Choroid plexus epithelial cell (primary cell): ENCODE measurements around the gene CNN1.
A peak's percentile ranks its signal among the peaks of the same experiment; 100 is the strongest.

Source experiments
- DNase-seq: peaks from one replicate; pipeline ENCODE4 v3.0.0-alpha.2; 2010; ENCODE audit warnings: low read depth
- H3K4me3 ChIP-seq: 2 replicates; pipeline ENCODE4 v1.5.1; 2011; ENCODE audit warnings: low read depth, mild to moderate bottlenecking, control low read depth, low read length, moderate library complexity
- TF ChIP-seq, protein P1 (sequence below): conservative IDR thresholded peaks from 2 replicates; pipeline ENCODE4 v1.5.1; 2011; ENCODE audit warnings: low read depth, mild to moderate bottlenecking, control low read depth, inconsistent platforms, low read length, moderate library complexity

Gene CNN1

DNA sequence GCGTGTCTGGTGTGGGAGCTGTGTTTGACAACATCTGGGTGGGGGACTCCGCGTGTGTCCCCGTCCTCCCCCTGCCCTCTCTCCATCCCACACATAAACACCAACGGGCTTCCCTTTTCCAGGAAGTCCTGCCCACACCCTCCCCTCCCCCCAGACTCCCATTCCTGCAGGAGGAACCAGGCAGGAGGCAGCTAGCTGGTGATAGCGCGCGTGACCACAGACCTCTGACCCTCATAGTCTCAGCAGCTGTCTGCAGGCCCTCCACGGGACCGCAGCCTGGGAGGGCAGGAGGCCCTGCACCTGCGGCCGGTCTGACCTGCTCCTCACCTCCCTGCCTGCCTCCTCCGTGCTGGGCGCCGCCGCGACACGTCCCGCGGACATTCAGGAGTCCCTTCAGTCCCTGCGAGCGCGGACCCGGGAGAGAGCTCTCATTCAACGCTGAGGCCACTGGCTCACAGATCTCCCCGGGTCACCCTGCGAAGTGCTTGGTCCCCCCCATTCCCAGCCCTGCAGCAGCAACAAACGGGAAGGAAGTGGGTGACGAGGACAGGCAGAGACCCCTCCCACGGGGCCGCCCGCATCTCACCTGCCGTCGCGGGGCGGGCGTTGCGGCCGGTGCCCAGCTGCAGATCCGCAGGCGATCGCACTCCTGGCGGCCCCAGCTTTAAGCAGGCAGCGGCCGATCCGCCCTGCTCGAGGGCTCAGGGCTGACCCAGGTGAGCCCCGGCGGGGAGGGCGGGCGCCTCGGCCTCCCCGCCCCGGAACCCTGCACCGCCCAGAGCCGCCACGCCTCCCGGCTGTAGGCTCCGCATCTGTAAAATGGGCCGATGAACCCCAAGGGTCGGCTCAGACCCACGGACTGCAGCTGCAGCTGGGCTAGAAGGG lies 39.8 kb downstream of the CNN1 start:
- peak; percentile 17 for DNase-seq
- H3K4me3 ChIP-seq: peak overlapping the region; percentile 20
- TF ChIP-seq, protein P1, sequence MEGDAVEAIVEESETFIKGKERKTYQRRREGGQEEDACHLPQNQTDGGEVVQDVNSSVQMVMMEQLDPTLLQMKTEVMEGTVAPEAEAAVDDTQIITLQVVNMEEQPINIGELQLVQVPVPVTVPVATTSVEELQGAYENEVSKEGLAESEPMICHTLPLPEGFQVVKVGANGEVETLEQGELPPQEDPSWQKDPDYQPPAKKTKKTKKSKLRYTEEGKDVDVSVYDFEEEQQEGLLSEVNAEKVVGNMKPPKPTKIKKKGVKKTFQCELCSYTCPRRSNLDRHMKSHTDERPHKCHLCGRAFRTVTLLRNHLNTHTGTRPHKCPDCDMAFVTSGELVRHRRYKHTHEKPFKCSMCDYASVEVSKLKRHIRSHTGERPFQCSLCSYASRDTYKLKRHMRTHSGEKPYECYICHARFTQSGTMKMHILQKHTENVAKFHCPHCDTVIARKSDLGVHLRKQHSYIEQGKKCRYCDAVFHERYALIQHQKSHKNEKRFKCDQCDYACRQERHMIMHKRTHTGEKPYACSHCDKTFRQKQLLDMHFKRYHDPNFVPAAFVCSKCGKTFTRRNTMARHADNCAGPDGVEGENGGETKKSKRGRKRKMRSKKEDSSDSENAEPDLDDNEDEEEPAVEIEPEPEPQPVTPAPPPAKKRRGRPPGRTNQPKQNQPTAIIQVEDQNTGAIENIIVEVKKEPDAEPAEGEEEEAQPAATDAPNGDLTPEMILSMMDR: no peak

DNA sequence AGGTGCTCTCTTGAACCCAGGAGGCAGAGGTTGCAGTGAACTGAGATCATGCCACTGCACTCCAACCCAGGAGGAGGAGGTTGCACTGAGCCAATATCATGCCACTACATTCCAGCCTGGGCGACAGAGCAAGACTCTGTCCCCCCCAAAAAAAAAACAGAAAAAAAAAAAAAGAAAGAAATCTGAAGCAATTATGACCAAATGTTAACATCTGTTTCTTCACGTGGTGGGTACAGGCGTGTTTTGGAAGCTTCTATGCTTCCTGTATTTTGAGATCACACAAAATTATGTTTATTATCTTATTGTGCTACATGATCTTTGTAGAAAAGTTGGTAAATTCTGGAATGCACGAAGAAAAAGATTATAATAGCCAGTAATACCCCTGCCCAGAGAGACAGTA lies 41.5 kb downstream of the CNN1 start:
- DNase-seq: no peak
- H3K4me3 ChIP-seq: no peak overlapping the region
- TF ChIP-seq, protein P1: no peak

DNA sequence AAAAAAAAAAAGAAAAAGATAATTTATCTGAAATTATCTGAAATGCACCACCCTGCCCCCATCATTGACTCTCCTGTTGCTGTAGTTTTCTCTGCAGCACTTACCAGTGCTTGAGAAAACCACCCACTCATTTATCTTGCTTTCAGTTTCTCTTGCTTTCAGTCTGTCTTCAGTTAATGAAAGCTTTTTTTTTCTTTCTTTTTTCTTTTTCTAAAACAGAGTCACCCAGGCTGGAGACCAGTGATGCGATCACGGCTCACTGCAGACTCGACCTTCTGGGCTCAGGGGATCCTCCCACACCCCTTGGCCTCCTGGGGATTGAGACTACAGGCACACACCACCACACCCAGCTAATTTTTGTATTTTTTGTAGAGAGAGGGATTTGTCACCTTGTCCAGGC lies 43.1 kb downstream of the CNN1 start:
- no peak overlapping the region for H3K4me3 ChIP-seq
- DNase-seq: peak; percentile 68
- TF ChIP-seq, protein P1: no peak

DNA sequence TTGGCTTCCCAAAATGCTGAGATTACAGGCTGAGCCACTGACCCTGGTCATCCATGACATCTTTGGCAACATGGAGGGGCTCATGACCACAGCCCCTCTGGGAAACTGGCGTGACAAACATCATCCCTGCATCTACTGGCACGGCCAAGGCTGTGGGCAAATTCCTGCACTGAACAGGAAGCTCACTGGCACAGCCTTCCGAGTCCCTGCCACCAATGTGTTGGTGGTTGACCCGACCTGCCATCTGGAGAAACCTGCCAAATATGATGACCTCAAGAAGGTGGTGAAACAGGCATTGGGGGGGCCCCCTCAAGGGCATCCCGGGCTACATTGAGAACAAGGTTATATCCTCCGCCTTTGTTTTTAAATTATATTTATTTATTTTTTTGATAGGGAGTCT lies 47.7 kb downstream of the CNN1 start:
- TF ChIP-seq, protein P1: no peak
- DNase-seq: no peak
- H3K4me3 ChIP-seq: no peak overlapping the region

DNA sequence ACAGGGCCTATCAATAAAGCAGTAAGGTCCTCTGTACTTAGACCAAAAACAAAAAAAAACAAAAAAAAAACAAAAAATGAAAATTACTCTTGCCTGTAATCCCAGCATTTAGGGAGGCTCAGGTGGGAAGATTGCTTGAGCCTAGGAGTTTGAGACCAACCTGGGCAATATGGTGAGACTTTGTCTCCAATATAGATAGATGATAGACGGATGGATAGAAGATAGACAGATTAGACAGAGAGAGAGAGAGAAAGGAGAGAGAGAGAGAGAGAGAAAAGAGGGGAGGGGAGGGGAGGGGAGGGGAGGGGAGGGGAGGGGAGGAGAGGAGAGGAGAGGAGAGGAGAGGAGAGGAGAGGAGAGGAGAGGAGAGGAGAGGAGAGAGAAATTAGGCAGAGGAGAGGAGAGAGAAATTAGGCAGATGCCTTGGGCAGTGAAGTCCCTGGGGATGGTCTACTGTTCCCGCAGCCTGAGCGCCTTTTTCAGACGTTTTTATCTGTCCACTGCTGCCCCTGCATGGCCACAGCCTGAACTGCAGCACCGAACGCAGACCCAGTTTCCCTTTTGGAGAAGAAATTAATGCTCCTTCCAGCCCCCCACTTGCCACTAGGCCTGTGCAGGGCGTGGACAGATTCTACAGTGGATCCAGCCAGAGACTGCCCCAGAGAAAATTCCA lies 48.8 kb downstream of the CNN1 start:
- H3K4me3 ChIP-seq: no peak overlapping the region
- DNase-seq: peak; percentile 76
- TF ChIP-seq, protein P1: peak; percentile 89

DNA sequence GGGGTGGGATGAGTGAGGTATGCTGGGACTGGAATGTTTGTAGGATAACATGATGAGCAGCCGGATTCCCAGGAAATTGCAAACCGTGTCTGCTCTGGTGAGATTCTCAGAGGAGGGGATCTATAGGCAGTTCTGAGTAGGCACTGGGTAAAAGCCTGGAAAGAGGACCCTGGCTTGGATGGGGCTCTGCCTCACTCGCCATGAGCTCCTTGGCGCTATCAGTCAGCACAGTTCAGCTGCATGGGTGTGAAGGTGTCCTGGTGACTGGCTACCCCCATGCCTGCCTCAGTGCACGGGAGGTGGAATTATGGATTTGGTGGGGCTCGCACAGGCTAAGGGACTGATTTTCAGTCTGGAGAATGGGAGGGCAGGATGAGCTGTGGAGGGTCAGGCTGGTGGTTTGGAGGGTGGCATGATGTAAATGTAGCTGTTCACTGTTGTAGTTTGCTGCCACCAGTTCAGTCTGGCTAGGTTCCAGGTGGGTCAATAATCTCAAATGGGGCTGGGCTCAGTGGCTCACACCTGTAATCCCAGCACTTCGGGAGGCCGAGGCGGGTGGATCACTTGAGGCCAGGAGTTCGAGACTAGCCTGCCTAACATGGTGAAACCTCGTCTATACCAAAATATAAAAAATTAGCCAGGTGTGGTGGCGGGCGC lies 49.5 kb downstream of the CNN1 start:
- no peak for DNase-seq
- TF ChIP-seq, protein P1: no peak
- H3K4me3 ChIP-seq: no peak overlapping the region
